Fibroblast of peridontal ligament (primary cell): ENCODE results near the gene ARHGAP35.
"Not testable (repeated sequence)": the region's sequence is repeated elsewhere in the genome, so short reads cannot be mapped to it uniquely, and the experiment has no call there.

ENCODE experiments used
- DNase-seq: peaks from one replicate; pipeline ENCODE4 v3.0.0-alpha.2; 2010; ENCODE audit errors: extremely low read depth

Gene ARHGAP35

GRCh38 chr19:46868025-46868802 lies 7.4 kb downstream of the ARHGAP35 start:
- no peak for DNase-seq

- DNase-seq = not testable (repeated sequence)
Observed at GRCh38 chr19:46871173-46871572, 10.4 kb downstream of the ARHGAP35 start.

- no peak for DNase-seq
Observed at GRCh38 chr19:46872967-46873366, 12.2 kb downstream of the ARHGAP35 start.

- DNase-seq = no peak
Observed at GRCh38 chr19:46875234-46875633, 14.4 kb downstream of the ARHGAP35 start.

- no peak for DNase-seq
Observed at GRCh38 chr19:46875657-46876056, 14.9 kb downstream of the ARHGAP35 start.

GRCh38 chr19:46878613-46879375 lies 18.0 kb downstream of the ARHGAP35 start:
- peak; percentile 84 for DNase-seq

- DNase-seq = no peak
Observed at GRCh38 chr19:46880431-46880830, 19.6 kb downstream of the ARHGAP35 start.

DNA sequence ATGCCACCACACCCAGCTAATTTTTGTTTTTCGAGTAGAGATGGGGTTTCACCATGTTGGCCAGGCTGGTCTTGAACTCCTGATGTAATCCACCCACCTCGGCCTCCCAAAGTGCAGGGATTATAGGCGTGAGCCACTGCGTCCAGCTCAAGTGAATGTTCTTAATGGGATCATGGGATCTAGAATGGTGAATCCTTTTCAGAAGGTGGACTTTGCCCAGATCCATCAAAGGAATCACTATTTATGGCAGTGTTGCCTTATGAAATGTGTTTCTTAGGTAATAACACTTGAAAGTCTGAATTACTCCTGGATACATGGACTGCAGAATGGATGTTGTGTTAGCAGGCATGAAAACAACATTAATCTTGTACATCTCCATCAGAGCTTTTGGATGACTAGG lies 20.3 kb downstream of the ARHGAP35 start:
- no peak for DNase-seq

DNA sequence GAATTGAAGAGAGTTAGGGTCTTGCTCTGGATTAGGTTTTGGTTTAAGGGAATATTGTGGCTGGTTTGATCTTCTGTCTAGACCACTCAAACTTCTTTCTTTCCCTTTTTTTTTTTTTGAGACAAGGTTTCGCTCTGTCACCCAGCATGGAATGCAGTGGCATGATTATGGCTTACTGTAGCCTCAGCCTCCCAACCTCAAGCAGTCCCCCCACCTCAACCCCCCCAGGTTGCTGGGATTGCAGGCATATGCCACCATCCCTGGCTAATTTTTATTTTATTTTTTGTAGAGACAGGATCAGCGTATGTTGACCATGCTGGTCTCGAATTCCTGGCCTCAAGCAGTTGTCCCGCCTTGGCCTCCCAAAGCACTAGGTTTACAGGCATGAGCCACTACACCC lies 21.2 kb downstream of the ARHGAP35 start:
- no peak for DNase-seq

DNA sequence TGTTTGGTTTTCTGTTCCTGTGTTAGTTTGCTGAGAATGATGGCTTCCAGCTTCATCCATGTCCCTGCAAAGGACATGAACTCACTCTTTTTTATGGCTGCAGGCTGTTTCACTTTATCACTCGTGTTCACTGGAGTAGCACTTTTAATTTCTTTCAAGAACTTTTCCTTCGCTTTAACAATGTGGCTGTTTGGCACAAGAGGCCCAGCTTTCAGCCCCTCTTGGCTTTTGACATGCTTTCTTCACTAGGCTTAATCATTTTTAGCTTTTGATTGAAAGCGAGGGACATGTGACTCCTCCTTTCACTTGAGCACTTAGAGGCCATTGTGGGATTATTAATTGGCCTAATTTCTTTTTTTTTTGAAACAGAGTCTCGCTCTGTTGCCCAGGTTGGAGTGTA lies 22.0 kb downstream of the ARHGAP35 start:
- not testable (repeated sequence) for DNase-seq

DNA sequence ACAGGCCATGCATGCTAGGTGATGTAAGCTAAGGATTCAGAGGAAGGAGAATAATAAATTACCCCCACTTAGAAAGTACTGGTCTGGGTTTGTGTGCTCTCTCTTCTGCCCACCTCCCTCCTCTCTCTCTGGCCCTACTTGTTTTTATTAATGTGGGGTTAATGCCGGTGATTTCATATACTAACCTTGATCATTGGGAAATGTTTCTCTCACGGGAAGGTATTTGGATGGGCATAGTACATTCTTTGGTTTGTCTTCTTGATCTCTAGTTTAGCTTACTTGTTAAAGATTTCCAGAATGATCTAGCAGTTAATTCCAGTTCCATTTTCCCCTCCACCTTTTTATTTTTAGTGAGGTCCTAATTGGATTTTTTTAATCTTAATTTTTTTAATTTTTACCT lies 24.6 kb downstream of the ARHGAP35 start:
- no peak for DNase-seq

GRCh38 chr19:46886546-46887239 lies 25.9 kb downstream of the ARHGAP35 start:
- peak; percentile 44 for DNase-seq

GRCh38 chr19:46887240-46887782 lies 26.5 kb downstream of the ARHGAP35 start:
- DNase-seq = no peak

- DNase-seq = peak; percentile 99
Observed at GRCh38 chr19:46890423-46891170, 29.8 kb downstream of the ARHGAP35 start.

DNA sequence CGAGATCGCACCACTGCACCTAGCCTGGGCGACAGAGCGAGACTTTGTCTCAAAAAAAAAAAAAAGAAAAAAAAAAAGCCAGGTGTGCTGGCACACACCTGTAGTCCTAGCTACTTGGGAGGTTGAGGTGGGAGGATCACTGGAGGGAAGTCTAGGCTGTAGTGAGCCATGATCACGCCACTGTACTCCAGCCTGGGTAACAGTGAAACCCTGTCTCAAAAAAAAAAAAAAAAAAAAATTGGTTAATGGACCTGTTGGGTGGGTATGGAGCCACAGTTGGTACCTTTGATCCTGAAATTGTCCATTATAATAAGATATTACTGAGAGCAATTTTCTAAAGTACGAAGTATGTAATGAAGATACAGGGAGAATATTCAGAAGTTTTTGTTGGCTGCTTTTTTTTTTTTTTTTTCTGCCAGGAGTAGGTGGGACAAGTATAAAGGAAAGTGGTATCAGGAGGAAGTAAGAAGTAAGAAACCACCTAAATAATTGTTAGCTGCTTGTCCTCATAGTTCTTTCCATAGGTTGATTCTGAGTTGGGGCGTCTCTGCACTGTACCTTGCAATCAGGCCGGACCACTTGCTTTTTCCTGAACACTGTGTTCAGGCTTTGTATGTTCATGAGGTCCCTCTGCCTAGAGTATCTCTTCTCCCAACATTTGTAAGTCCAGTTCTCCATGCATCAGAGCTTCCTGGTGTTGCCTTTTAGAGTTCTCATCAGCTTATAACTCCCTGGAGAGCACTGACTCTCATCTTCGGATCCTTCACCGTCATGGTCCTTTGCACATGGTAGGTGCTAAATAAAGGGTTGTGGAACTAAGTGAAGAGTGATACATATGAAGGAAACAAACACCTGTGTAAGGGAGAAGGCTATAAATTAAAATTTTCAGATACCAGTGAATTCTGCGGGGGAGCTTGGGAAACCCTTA lies 31.7 kb downstream of the ARHGAP35 start:
- no peak for DNase-seq

- DNase-seq = no peak
Observed at GRCh38 chr19:46896076-46896794, 35.4 kb downstream of the ARHGAP35 start.

GRCh38 chr19:46898731-46899130 lies 37.9 kb downstream of the ARHGAP35 start:
- DNase-seq = peak; percentile 55

GRCh38 chr19:46900341-46900740 lies 39.5 kb downstream of the ARHGAP35 start:
- DNase-seq = no peak

GRCh38 chr19:46901701-46902401 lies 41.1 kb downstream of the ARHGAP35 start:
- peak; percentile 42 for DNase-seq
